ENCODE measurements around the gene INPP1. TPM values are rescaled to one million over a fixed set of nuclear protein-coding genes. Genes with fewer than 3 reads are reported as not detected.

INPP1 gene
- total and polyA plus RNA-seq, 7 donors: 11.9 to 28.4 (median 17.1) TPM

GRCh38 chr2:190406805-190407204, 63.4 kb downstream of the INPP1 start:
- intact Hi-C loops (cut with DNase I): no loop called here

GRCh38 chr2:190407246-190407661, 63.9 kb downstream of the INPP1 start:
- H3K4me1 ChIP-seq: no peaks in the 10 kb centered on the region
- intact Hi-C loops (cut with DNase I): no loop called here
- H3K4me3 ChIP-seq: peak overlapping the region; percentile 81
- H3K27ac ChIP-seq: no peak overlapping the region
- TF ChIP-seq CTCF (IDR thresholded peaks at IDR 0.05): no peak
- no peaks in the 10 kb centered on the region for H3K9me3 ChIP-seq
- H3K36me3 ChIP-seq (ENCODE audit: insufficient read depth in 1 of 2, low read depth in 1 of 2): no peaks in the 10 kb centered on the region
- peaks cover 0 to 12% (median 0%) of the 10 kb centered on the region in 3 donors for H3K27me3 ChIP-seq (ENCODE audit: insufficient read depth in 3 of 3, low read length in 2 of 3)
- 30 to 46% (median 35%) methylated on average over 11 of the region's 11 CpGs for WGBS, 3 donors
- ATAC-seq (no peak), DNase-seq (no peak)

More at GRCh38 chr2:190406805-190407204, 63.4 kb downstream of the INPP1 start:
- 70 to 88% (median 81%) methylated on average over 4 of the region's 4 CpGs for WGBS, 3 donors
- no peaks in the 10 kb centered on the region for H3K4me1 ChIP-seq
- DNase-seq (no peak), ATAC-seq (no peak)
- no peak overlapping the region for H3K27ac ChIP-seq
- no peak for TF ChIP-seq CTCF (IDR thresholded peaks at IDR 0.05)
- no peaks in the 10 kb centered on the region for H3K36me3 ChIP-seq (ENCODE audit: insufficient read depth in 1 of 2, low read depth in 1 of 2)
- no peak overlapping the region for H3K4me3 ChIP-seq
- no peaks in the 10 kb centered on the region for H3K9me3 ChIP-seq
- H3K27me3 ChIP-seq (ENCODE audit: insufficient read depth in 3 of 3, low read length in 2 of 3): peaks cover 0 to 12% (median 0%) of the 10 kb centered on the region in 3 donors

- TF ChIP-seq CTCF (IDR thresholded peaks at IDR 0.05): no peak
- intact Hi-C loops (cut with DNase I): no loop called here
- Histone ChIP-seq H3K4me3 (peak within 1 kb of the TSS; percentile 81), H3K4me1 (no peaks in the 10 kb centered on the region), H3K27me3 (ENCODE audit: insufficient read depth in 3 of 3, low read length in 2 of 3) (peaks cover 0 to 12% (median 0%) of the 10 kb centered on the region in 3 donors), H3K36me3 (ENCODE audit: insufficient read depth in 1 of 2, low read depth in 1 of 2) (no peaks in the 10 kb centered on the region), H3K27ac (peak within 1 kb of the TSS; percentile 50), H3K9me3 (no peaks in the 10 kb centered on the region)
- DNase-seq: peak; percentile 52 to 71
- WGBS, 3 donors: 2 to 5% (median 3%) methylated on average over 43 to 97 of the region's 98 CpGs
- ATAC-seq: peak; percentile 67 to 85 (median 80)
These were observed 64.5 kb downstream of the INPP1 start, which contains the start of gene MFSD6 for GRCh38 chr2:190407662-190408537. Gene MFSD6, plus strand, starts transcription at chr2:190408355. Its CDS starts 27,675 bp downstream, at chr2:190436030.

GRCh38 chr2:190408538-190409271, 65.3 kb downstream of the INPP1 start:
- Histone ChIP-seq H3K4me3 (peak overlapping the region; percentile 81), H3K4me1 (no peaks in the 10 kb centered on the region), H3K27ac (peak overlapping the region; percentile 50), H3K27me3 (ENCODE audit: insufficient read depth in 3 of 3, low read length in 2 of 3) (peaks cover 0 to 12% (median 0%) of the 10 kb centered on the region in 3 donors), H3K9me3 (no peaks in the 10 kb centered on the region), H3K36me3 (ENCODE audit: insufficient read depth in 1 of 2, low read depth in 1 of 2) (no peaks in the 10 kb centered on the region)
- no peak for TF ChIP-seq CTCF (IDR thresholded peaks at IDR 0.05)
- intact Hi-C loops (cut with DNase I): no loop called here
- ATAC-seq (peak; percentile 21 to 66 (median 54)), DNase-seq (peak; percentile 43 to 61)
- 1 to 2% (median 1%) methylated on average over 23 to 54 of the region's 54 CpGs for WGBS, 3 donors

Measured in psoas muscle (tissue), 8 donors.